Lower leg skin (tissue), 3 donors: ENCODE results near the gene TPRA1.

Experiments
- CTCF ChIP-seq, 3 donors: fragments of 450-650 bp; IDR thresholded peaks; one replicate each; pipeline ENCODE4 v1.5.1; 2016; ENCODE audit warnings: antibody characterized with exemption in 3 of 3, mild to moderate bottlenecking in 3 of 3, moderate library complexity in 2 of 3
- POLR2A ChIP-seq, 2 donors: fragments of 450-650 bp; IDR thresholded peaks; one replicate each; pipeline ENCODE4 v1.6.1; 2016 to 2017; ENCODE audit warnings: antibody characterized with exemption in 2 of 2, mild to moderate bottlenecking in 1 of 2, moderate library complexity in 1 of 2

GRCh38 chr3:127607675-127608361 lies 17.3 kb upstream of the TPRA1 start:
- TF ChIP-seq CTCF (IDR thresholded peaks at IDR 0.05) = no peak
- no peak for TF ChIP-seq POLR2A (IDR thresholded peaks at IDR 0.05)
